Measurements from ENCODE around the gene TTC22. TPM values are rescaled to one million over a fixed set of nuclear protein-coding genes. Genes with fewer than 3 reads are reported as not detected.

TTC22 gene
- total RNA-seq, 1 experiment from 2014 or later, result 0.63 TPM

DNA sequence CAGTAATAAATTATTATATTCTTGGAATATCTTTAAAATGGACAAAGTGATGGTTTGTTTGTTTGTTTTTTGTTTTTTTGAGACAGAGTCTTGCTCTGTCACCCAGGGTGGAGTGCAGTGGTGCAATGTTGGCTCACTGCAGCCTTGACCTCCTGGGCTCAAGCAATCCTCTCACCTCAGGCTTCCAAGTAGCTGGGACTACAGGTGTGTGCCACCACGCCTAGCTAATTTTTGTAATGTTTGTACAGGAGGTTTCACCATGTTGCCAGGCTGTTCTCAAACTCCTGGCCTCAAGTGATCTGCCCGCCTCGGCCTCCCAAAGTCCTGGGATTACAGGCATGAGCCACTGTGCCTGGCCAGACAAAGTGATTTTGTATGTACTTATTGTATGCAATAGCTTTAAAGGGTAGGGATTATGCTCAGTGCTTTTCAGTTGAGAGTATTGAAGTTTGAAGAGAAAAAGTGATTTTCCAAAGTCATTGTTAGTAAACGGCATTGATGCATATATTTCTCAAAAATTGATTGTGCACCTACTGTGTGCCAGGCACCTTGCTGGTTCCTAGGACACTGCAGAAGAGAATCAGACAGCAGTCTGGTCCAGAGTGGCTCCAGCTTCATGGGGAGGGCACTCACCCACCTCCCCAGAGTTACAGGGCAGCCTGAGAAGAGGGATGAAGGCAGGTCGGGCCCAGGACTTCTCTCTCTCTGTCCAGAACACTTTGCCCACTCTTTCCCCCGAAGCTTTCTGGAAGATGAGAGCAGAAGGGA is 34.2 kb upstream of the TTC22 start:
- Mint-ChIP-seq H3K4me3 (no peak overlapping the region), H3K36me3 (no peaks in the 10 kb centered on the region), H3K9me3 (no peaks in the 10 kb centered on the region), H3K27ac (no peak overlapping the region), H3K27me3 (ENCODE audit: low read depth) (peaks cover 7% of the 10 kb centered on the region), H3K4me1 (peaks cover 4% of the 10 kb centered on the region; the same call in 1 of the 2 replicates)
- no peak for ATAC-seq
- DNase-seq (ENCODE audit: low spot score), result no peak
- POLR2A ChIA-PET, result no interaction called here
- CTCF ChIA-PET, result interaction anchor here (1.3 kb wide), 1 partner anchor 187 kb away, joined by 6 read pairs; no protein-coding TSS in a partner anchor
- TF ChIP-seq ZNF423 (CRISPR knock-in tag; IDR thresholded peaks at IDR 0.05) (no peak), ZNF671 (CRISPR knock-in tag; IDR thresholded peaks at IDR 0.05) (no peak), ZNF232 (CRISPR knock-in tag; IDR thresholded peaks at IDR 0.05) (no peak), FOXP1 (CRISPR knock-in tag; IDR thresholded peaks at IDR 0.05; ENCODE audit: borderline replicate concordance) (no peak), NFE2L1 (CRISPR knock-in tag; IDR thresholded peaks at IDR 0.05) (no peak), FOXJ3 (CRISPR knock-in tag; IDR thresholded peaks at IDR 0.05; ENCODE audit: borderline replicate concordance) (no peak), ZNF317 (CRISPR knock-in tag; IDR thresholded peaks at IDR 0.05; ENCODE audit: borderline replicate concordance, low read depth) (no peak), ZNF121 (CRISPR knock-in tag; IDR thresholded peaks at IDR 0.05) (no peak)
- TF ChIP-seq, protein P1, sequence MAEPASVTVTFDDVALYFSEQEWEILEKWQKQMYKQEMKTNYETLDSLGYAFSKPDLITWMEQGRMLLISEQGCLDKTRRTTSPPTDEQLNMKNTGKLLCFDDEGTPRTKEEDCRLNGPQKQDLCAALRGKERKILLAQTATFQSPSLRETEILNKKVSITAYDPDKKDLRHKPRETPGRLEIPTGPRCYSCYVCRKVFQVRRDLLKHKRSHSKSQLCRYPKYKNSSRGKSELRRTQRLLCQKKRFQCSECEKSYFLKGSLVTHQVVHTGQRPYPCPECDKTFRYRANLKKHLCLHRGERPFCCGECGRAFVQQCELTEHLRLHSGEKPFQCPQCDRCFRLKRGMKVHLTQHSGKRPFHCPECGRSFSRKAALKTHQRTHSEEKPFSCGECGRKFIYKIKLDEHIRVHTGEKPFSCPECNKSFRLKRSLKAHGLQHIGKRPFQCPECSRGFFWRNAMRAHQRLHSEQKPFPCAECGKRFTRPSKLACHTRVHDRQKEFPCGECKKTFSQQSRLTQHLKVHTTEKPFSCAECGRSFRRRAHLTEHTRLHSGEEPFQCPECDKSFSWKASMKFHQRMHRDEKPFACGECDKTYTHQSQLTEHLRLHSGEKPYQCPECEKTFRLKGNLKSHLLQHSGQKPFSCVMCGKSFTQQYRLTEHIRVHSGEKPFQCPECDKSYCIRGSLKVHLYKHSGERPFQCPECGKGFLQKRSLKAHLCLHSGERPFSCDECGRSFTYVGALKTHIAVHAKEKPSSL (CRISPR knock-in tag; conservative IDR thresholded peaks at IDR 0.05), result no peak
- TF ChIP-seq, protein P2, sequence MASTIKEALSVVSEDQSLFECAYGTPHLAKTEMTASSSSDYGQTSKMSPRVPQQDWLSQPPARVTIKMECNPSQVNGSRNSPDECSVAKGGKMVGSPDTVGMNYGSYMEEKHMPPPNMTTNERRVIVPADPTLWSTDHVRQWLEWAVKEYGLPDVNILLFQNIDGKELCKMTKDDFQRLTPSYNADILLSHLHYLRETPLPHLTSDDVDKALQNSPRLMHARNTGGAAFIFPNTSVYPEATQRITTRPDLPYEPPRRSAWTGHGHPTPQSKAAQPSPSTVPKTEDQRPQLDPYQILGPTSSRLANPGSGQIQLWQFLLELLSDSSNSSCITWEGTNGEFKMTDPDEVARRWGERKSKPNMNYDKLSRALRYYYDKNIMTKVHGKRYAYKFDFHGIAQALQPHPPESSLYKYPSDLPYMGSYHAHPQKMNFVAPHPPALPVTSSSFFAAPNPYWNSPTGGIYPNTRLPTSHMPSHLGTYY (CRISPR knock-in tag; IDR thresholded peaks at IDR 0.05), result no peak
- TF ChIP-seq, protein P3, sequence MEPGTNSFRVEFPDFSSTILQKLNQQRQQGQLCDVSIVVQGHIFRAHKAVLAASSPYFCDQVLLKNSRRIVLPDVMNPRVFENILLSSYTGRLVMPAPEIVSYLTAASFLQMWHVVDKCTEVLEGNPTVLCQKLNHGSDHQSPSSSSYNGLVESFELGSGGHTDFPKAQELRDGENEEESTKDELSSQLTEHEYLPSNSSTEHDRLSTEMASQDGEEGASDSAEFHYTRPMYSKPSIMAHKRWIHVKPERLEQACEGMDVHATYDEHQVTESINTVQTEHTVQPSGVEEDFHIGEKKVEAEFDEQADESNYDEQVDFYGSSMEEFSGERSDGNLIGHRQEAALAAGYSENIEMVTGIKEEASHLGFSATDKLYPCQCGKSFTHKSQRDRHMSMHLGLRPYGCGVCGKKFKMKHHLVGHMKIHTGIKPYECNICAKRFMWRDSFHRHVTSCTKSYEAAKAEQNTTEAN (CRISPR knock-in tag; IDR thresholded peaks at IDR 0.05), result no peak
- TF ChIP-seq, protein P4, sequence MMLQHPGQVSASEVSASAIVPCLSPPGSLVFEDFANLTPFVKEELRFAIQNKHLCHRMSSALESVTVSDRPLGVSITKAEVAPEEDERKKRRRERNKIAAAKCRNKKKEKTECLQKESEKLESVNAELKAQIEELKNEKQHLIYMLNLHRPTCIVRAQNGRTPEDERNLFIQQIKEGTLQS (CRISPR knock-in tag; conservative IDR thresholded peaks at IDR 0.05), result no peak
- TF ChIP-seq, protein P5, sequence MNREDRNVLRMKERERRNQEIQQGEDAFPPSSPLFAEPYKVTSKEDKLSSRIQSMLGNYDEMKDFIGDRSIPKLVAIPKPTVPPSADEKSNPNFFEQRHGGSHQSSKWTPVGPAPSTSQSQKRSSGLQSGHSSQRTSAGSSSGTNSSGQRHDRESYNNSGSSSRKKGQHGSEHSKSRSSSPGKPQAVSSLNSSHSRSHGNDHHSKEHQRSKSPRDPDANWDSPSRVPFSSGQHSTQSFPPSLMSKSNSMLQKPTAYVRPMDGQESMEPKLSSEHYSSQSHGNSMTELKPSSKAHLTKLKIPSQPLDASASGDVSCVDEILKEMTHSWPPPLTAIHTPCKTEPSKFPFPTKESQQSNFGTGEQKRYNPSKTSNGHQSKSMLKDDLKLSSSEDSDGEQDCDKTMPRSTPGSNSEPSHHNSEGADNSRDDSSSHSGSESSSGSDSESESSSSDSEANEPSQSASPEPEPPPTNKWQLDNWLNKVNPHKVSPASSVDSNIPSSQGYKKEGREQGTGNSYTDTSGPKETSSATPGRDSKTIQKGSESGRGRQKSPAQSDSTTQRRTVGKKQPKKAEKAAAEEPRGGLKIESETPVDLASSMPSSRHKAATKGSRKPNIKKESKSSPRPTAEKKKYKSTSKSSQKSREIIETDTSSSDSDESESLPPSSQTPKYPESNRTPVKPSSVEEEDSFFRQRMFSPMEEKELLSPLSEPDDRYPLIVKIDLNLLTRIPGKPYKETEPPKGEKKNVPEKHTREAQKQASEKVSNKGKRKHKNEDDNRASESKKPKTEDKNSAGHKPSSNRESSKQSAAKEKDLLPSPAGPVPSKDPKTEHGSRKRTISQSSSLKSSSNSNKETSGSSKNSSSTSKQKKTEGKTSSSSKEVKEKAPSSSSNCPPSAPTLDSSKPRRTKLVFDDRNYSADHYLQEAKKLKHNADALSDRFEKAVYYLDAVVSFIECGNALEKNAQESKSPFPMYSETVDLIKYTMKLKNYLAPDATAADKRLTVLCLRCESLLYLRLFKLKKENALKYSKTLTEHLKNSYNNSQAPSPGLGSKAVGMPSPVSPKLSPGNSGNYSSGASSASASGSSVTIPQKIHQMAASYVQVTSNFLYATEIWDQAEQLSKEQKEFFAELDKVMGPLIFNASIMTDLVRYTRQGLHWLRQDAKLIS (CRISPR knock-in tag; IDR thresholded peaks at IDR 0.05; ENCODE audit: borderline replicate concordance), result no peak

DNA sequence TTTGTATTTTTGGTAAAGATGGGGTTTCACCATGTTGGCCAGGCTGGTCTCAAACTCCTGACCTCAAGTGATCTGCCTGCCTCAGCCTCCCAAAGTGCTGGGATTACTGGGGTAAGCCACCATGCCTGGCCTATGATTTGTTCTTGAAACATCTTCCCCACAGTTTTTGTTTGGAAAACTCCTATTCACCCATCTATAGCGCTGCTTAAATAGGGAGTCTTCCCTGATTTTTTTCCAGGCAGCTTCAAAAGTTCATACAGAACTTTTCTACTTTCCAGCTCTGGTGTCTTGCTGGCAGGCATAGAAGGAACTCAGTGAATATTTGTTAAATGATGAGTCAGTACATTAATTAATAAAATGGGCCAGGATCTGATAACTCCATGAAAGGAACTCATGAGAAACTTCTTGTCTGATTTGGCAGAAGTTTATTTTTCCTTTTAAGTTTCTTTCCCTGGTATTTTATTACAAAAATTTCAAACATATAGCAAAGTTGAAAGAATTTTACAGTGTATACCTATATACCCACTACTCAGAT is 33.0 kb upstream of the TTC22 start:
- Mint-ChIP-seq H3K4me1 (peaks cover 4% of the 10 kb centered on the region; the same call in 1 of the 2 replicates), H3K36me3 (no peaks in the 10 kb centered on the region), H3K4me3 (no peak overlapping the region), H3K27me3 (ENCODE audit: low read depth) (peaks cover 8% of the 10 kb centered on the region), H3K9me3 (peaks cover 4% of the 10 kb centered on the region), H3K27ac (no peak overlapping the region)
- no peak for DNase-seq (ENCODE audit: low spot score)
- POLR2A ChIA-PET, result no interaction called here
- CTCF ChIA-PET, result no interaction called here
- no peak for ATAC-seq
- TF ChIP-seq SMAD3 (CRISPR knock-in tag; IDR thresholded peaks at IDR 0.05; ENCODE audit: borderline replicate concordance), result no peak
- TF ChIP-seq, protein P6, sequence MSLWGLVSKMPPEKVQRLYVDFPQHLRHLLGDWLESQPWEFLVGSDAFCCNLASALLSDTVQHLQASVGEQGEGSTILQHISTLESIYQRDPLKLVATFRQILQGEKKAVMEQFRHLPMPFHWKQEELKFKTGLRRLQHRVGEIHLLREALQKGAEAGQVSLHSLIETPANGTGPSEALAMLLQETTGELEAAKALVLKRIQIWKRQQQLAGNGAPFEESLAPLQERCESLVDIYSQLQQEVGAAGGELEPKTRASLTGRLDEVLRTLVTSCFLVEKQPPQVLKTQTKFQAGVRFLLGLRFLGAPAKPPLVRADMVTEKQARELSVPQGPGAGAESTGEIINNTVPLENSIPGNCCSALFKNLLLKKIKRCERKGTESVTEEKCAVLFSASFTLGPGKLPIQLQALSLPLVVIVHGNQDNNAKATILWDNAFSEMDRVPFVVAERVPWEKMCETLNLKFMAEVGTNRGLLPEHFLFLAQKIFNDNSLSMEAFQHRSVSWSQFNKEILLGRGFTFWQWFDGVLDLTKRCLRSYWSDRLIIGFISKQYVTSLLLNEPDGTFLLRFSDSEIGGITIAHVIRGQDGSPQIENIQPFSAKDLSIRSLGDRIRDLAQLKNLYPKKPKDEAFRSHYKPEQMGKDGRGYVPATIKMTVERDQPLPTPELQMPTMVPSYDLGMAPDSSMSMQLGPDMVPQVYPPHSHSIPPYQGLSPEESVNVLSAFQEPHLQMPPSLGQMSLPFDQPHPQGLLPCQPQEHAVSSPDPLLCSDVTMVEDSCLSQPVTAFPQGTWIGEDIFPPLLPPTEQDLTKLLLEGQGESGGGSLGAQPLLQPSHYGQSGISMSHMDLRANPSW (CRISPR knock-in tag; conservative IDR thresholded peaks at IDR 0.05; ENCODE audit: low read depth), result no peak
- TF ChIP-seq, protein P7, sequence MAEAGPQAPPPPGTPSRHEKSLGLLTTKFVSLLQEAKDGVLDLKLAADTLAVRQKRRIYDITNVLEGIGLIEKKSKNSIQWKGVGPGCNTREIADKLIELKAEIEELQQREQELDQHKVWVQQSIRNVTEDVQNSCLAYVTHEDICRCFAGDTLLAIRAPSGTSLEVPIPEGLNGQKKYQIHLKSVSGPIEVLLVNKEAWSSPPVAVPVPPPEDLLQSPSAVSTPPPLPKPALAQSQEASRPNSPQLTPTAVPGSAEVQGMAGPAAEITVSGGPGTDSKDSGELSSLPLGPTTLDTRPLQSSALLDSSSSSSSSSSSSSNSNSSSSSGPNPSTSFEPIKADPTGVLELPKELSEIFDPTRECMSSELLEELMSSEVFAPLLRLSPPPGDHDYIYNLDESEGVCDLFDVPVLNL (CRISPR knock-in tag; IDR thresholded peaks at IDR 0.05; ENCODE audit: borderline replicate concordance, low read depth), result no peak
- TF ChIP-seq PRRX2 (CRISPR knock-in tag; IDR thresholded peaks at IDR 0.05), result no peak
- no peak for TF ChIP-seq ZNF396 (CRISPR knock-in tag; IDR thresholded peaks at IDR 0.05; ENCODE audit: borderline replicate concordance)
- no peak for TF ChIP-seq NR2C2 (CRISPR knock-in tag; IDR thresholded peaks at IDR 0.05)
- TF ChIP-seq FOXJ3 (CRISPR knock-in tag; IDR thresholded peaks at IDR 0.05; ENCODE audit: borderline replicate concordance), result no peak
- TF ChIP-seq ZNF423 (CRISPR knock-in tag; IDR thresholded peaks at IDR 0.05), result no peak
- TF ChIP-seq FOXP1 (CRISPR knock-in tag; IDR thresholded peaks at IDR 0.05; ENCODE audit: borderline replicate concordance), result no peak
- TF ChIP-seq GABPB1 (CRISPR knock-in tag; IDR thresholded peaks at IDR 0.05), result no peak
